Lower leg skin (tissue), 4 donors: ENCODE data around the gene SEC16B. TPM values are rescaled to one million over a fixed set of nuclear protein-coding genes. Genes with fewer than 3 reads are reported as not detected.
A peak's percentile ranks its signal among the peaks of the same experiment; 100 is the strongest.

Experiments
- DNase-seq, 2 donors: peaks; one replicate each; pipeline ENCODE4 v3.0.0-alpha.2; 2019; ENCODE audit warnings: low spot score in 2 of 2
- H3K4me3 ChIP-seq: fragments of 200-600 bp; sonication (generic); 2 replicates; pipeline ENCODE4 v1.5.1; 2017; ENCODE audit warnings: mild to moderate bottlenecking, low read depth; ENCODE audit not compliant: poor library complexity, severe bottlenecking
- CTCF ChIP-seq, 3 donors: fragments of 450-650 bp; IDR thresholded peaks; one replicate each; pipeline ENCODE4 v1.5.1; 2016; ENCODE audit warnings: antibody characterized with exemption in 3 of 3, mild to moderate bottlenecking in 3 of 3, moderate library complexity in 2 of 3
- POLR2A ChIP-seq, 2 donors: fragments of 450-650 bp; IDR thresholded peaks; one replicate each; pipeline ENCODE4 v1.6.1; 2016 to 2017; ENCODE audit warnings: antibody characterized with exemption in 2 of 2, mild to moderate bottlenecking in 1 of 2, moderate library complexity in 1 of 2
- whole genome bisulfite sequencing, 2 donors: methylation state at CpG; one replicate each; pipeline ENCODE4 v1.1.5; 2018; 5-methylcytosine and 5-hydroxymethylcytosine counted together
- intact Hi-C: fragments of 100-400 bp; cut with DNase I; formaldehyde crosslinking; loops from one replicate; pipeline ENCODE4 v1.15.0; 2023; ENCODE audit warnings: low total_unique reads
- total RNA-seq, 4 donors: library from RNA; depleted of rRNA; stranded (reverse); fragments of >200 nt; gene quantifications; one replicate each; pipeline ENCODE4 v1.1.0, GENCODE V29; 2016

The SEC16B gene
- total RNA-seq, 4 donors from 2014 or later = 0.21 to 1.8 (median 1.4) TPM

DNA sequence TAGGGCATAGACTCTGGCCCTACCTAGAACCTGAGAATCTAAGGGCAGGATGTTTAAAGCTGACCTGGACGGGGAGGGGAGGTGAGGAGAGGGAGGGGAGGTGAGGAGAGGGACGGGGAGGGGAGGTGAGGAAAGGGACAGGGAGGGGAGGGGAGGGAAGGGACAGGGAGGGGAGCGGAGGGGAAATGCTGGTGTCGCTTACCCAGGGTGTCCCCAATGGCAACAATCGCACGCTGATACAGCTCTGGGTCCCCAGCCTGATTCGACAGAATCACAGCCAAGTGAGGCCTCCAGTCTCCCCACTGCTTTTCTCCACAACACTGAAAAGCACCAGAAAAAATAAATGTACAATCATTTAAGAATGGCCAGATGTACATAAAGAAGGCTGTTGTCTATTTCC, 22.2 kb downstream of the SEC16B start:
- H3K4me3 ChIP-seq = no peak overlapping the region
- WGBS, 2 donors = 79 to 90% methylated on average over 7 of the region's 7 CpGs
- TF ChIP-seq CTCF (IDR thresholded peaks at IDR 0.05) (no peak), POLR2A (IDR thresholded peaks at IDR 0.05) (no peak)
- no peak for DNase-seq
- intact Hi-C loops = loop anchor here (10.0 kb wide), 1 partner anchor 1053 kb away; no protein-coding TSS in a partner anchor

DNA sequence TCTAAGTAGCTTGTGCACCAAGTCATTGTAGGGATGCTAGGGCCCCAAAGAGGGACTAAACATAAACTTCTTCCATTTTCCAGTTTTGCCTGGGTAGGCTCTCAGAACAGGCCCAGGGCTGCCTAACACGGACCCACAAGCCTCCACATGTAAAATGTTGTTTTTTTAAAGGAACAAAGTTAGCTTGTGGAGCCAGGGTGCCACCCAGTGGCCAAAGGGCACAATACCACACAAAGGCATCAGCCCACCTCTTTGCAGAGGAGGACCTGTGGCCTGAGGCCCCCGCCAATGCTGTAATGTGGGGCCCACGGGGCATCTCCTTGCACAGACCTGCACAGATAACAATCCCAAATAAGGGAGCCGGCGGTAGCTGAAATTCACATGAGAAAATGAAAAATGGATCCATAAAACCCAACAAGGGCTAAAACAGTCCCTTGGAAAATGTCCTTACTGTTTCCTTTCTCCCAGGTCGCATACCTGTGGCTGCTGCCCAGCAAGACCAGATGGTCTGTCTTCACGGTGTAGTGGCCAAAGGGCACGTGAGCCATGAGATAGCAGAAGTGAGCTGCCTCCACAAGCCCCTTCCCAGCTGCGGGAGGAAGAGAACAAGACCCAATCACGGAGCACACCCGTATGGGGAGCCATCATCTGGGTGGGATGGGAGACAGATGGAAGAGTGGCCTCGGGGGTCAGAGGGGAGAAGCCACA, 23.8 kb downstream of the SEC16B start:
- H3K4me3 ChIP-seq = no peak overlapping the region
- 50% methylated on average over 12 of the region's 12 CpGs for WGBS, 2 donors
- TF ChIP-seq POLR2A (IDR thresholded peaks at IDR 0.05) = no peak
- no peak for TF ChIP-seq CTCF (IDR thresholded peaks at IDR 0.05)
- intact Hi-C loops = loop anchor here (10.0 kb wide), 1 partner anchor 1051 kb away; no protein-coding TSS in a partner anchor
- peak in 1 of 2 donors; percentile 22 for DNase-seq

GRCh38 chr1:177944016-177944949, 25.6 kb downstream of the SEC16B start:
- 81% methylated on average over 20 of the region's 20 CpGs for WGBS, 2 donors
- DNase-seq = no peak
- no peak for TF ChIP-seq CTCF (IDR thresholded peaks at IDR 0.05)
- no peak for TF ChIP-seq POLR2A (IDR thresholded peaks at IDR 0.05)
- intact Hi-C loops = loop anchor here (10.0 kb wide), 1 partner anchor 1049 kb away; no protein-coding TSS in a partner anchor
- no peak overlapping the region for H3K4me3 ChIP-seq

DNA sequence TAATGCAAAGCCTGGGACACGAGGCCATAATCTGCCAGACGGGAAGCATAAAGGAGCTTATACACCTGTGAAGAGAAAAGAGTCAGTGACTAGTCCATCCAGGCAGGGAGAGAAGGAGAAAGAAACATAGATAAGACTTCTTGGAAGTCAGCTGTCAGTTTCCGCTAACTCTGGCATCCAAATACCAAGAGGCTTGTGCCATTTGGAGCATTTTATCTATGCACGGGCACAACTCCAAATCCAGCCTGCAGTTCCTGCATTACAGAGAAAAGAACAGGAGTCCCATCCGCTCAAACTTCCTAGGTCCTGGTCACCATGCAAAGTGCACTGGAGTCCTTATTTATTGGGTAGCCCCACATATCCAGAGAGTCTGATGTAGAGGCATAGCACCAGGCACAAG, 27.9 kb downstream of the SEC16B start:
- 89 to 92% methylated on average over 5 of the region's 5 CpGs for WGBS, 2 donors
- intact Hi-C loops = loop anchor here (10.0 kb wide), 1 partner anchor 1047 kb away; no protein-coding TSS in a partner anchor
- DNase-seq = no peak
- no peak overlapping the region for H3K4me3 ChIP-seq
- TF ChIP-seq POLR2A (IDR thresholded peaks at IDR 0.05) (no peak), CTCF (IDR thresholded peaks at IDR 0.05) (no peak)

DNA sequence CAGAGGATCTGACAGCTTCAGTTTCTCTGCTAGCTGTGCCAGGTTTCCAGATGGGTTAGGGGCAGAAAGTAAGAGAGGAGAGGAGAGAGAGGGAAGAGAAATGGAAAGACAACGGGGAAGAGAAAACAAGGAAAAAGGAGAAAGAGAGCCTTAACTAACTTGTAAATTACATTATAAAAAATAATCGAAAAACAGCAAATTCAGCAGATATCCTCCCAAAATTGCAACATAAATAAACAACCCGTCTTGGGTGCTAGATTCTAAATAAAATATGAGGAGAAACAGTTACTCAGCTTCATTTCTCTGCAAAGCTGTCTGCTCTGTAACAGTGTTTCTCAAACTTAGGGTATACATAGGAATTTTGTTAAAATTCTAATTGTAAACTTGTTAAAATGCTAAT, 29.2 kb downstream of the SEC16B start:
- no peak for DNase-seq
- no peak overlapping the region for H3K4me3 ChIP-seq
- intact Hi-C loops = loop anchor here (10.0 kb wide), 1 partner anchor 1046 kb away; no protein-coding TSS in a partner anchor
- no peak for TF ChIP-seq CTCF (IDR thresholded peaks at IDR 0.05)
- TF ChIP-seq POLR2A (IDR thresholded peaks at IDR 0.05) = no peak
- 87 to 88% methylated on average over 3 of the region's 3 CpGs for WGBS, 2 donors
